Hepatic stellate cell (primary cell): ENCODE data around the gene NMT1.

Experiments
- DNase-seq: peaks from one replicate; pipeline ENCODE4 v3.0.0; 2011; ENCODE audit warnings: low spot score

The NMT1 gene

GRCh38 chr17:45060797-45061605 is at the start of gene NMT1:
TSS of gene NMT1 (plus strand) at chr17:45061317. CDS start at chr17:45061330, 13 bp downstream.
- peak; percentile 100 for DNase-seq

GRCh38 chr17:45011767-45012166 is 49.4 kb upstream of the NMT1 start:
- DNase-seq, result no peak

- no peak for DNase-seq
Measured at GRCh38 chr17:45013021-45013997, 47.8 kb upstream of the NMT1 start.

- DNase-seq, result no peak
Measured at GRCh38 chr17:45016237-45016636, 44.9 kb upstream of the NMT1 start.

GRCh38 chr17:45016823-45017222 is 44.3 kb upstream of the NMT1 start:
- DNase-seq, result no peak

GRCh38 chr17:45018514-45018847 is 42.6 kb upstream of the NMT1 start:
- DNase-seq, result no peak

- peak; percentile 78 for DNase-seq
Measured at GRCh38 chr17:45018848-45019711, 42.0 kb upstream of the NMT1 start.

- no peak for DNase-seq
Measured at GRCh38 chr17:45020354-45021138, 40.6 kb upstream of the NMT1 start.

- DNase-seq, result peak; percentile 90
Measured at GRCh38 chr17:45021607-45022287, 39.4 kb upstream of the NMT1 start.

- DNase-seq, result no peak
Measured at GRCh38 chr17:45022288-45022648, 38.8 kb upstream of the NMT1 start.

GRCh38 chr17:45022655-45023339 is 38.3 kb upstream of the NMT1 start:
- no peak for DNase-seq

GRCh38 chr17:45029096-45029495 is 32.0 kb upstream of the NMT1 start:
- no peak for DNase-seq

- DNase-seq, result no peak
Measured at GRCh38 chr17:45029758-45030423, 31.2 kb upstream of the NMT1 start.

- DNase-seq, result no peak
Measured at GRCh38 chr17:45030733-45031132, 30.4 kb upstream of the NMT1 start.

- DNase-seq, result no peak
Measured at GRCh38 chr17:45031231-45032173, 29.6 kb upstream of the NMT1 start.

GRCh38 chr17:45032174-45032541 is 29.0 kb upstream of the NMT1 start:
- no peak for DNase-seq

- no peak for DNase-seq
Measured at GRCh38 chr17:45034599-45034998, 26.5 kb upstream of the NMT1 start.

GRCh38 chr17:45035848-45036247 is 25.3 kb upstream of the NMT1 start:
- DNase-seq, result no peak
